PC-3 (cell line): ENCODE measurements around the gene UBAC2. TPM values are rescaled to one million over a fixed set of nuclear protein-coding genes. Genes with fewer than 3 reads are reported as not detected.

ENCODE experiments used
- ATAC-seq: fragments of 200-7000 bp; cut with Tn5 transposase; 2 replicates; pipeline ENCODE4 v1.9.1; 2020; ENCODE audit warnings: mild to moderate bottlenecking, moderate library complexity
- BruUV-seq: library from RNA; stranded (reverse); fragments of 400-500 nt; replicated peaks from 2 replicates; lab custom pipeline; 2021; lab: Mats Ljungman, UMichigan
- CTCF ChIA-PET: fragments of 300-600 bp; sonication (Branson Sonifier 250); formaldehyde crosslinking; loops from one replicate; lab custom pipeline; 2022; ENCODE audit warnings: antibody characterized with exemption; lab: Charles Lee
- POLR2A ChIA-PET: fragments of 300-600 bp; sonication (Branson Sonifier 250); formaldehyde crosslinking; loops from one replicate; lab custom pipeline; 2022; ENCODE audit warnings: antibody characterized with exemption; ENCODE audit not compliant: unreplicated experiment; lab: Charles Lee
- DNase-seq: peaks from one replicate; pipeline ENCODE4 v3.0.0-alpha.2; 2015
- H2AFZ ChIP-seq: fragments of 300-600 bp; sonication (generic); 2 replicates; pipeline ENCODE4 v1.6.0; 2016; ENCODE audit warnings: antibody characterized with exemption, low read length
- H3F3A ChIP-seq: fragments of 300-600 bp; sonication (generic); one replicate; pipeline ENCODE4 v1.6.0; 2017; ENCODE audit warnings: antibody characterized with exemption, low read length, control low read depth, mild to moderate bottlenecking; ENCODE audit not compliant: unreplicated experiment
- H3K27ac ChIP-seq: fragments of 300-600 bp; sonication (generic); 2 replicates; pipeline ENCODE4 v1.5.1; 2016; ENCODE audit warnings: mild to moderate bottlenecking, low read length
- H3K27me3 ChIP-seq: fragments of 300-600 bp; sonication (generic); 2 replicates; pipeline ENCODE4 v1.6.1; 2016; ENCODE audit warnings: low read length, mixed read lengths
- H3K36me3 ChIP-seq: fragments of 300-600 bp; sonication (generic); 2 replicates; pipeline ENCODE4 v1.6.1; 2016; ENCODE audit warnings: low read depth, mixed run types, low read length, mixed read lengths
- H3K4me1 ChIP-seq: fragments of 300-600 bp; sonication (generic); 2 replicates; pipeline ENCODE4 v1.5.1; 2016; ENCODE audit warnings: low read length; ENCODE audit not compliant: insufficient read depth
- H3K4me2 ChIP-seq: fragments of 300-600 bp; sonication (generic); 2 replicates; pipeline ENCODE4 v1.6.0; 2016; ENCODE audit warnings: low read length
- H3K4me3 ChIP-seq: fragments of 300-600 bp; sonication (generic); 2 replicates; pipeline ENCODE4 v1.5.1; 2016; ENCODE audit warnings: mild to moderate bottlenecking, low read length, mixed read lengths
- H3K79me2 ChIP-seq: fragments of 300-600 bp; sonication (generic); 2 replicates; pipeline ENCODE4 v1.6.1; 2017; ENCODE audit warnings: low read length, mixed read lengths
- H3K9ac ChIP-seq: fragments of 300-600 bp; sonication (generic); 2 replicates; pipeline ENCODE4 v1.6.0; 2016; ENCODE audit warnings: mild to moderate bottlenecking, low read length
- H3K9me2 ChIP-seq: fragments of 300-600 bp; sonication (generic); replicated peaks from 2 replicates; pipeline ENCODE4 v1.6.1; 2016; ENCODE audit warnings: mixed run types, low read length, mixed read lengths
- H3K9me3 ChIP-seq: fragments of 300-600 bp; sonication (generic); 2 replicates; pipeline ENCODE4 v1.6.1; 2016; ENCODE audit warnings: low read length, mixed read lengths
- H4K20me1 ChIP-seq: fragments of 300-600 bp; sonication (generic); 2 replicates; pipeline ENCODE4 v1.6.1; 2016; ENCODE audit warnings: low read length, mixed read lengths
- EZH2 ChIP-seq: fragments of 300-600 bp; sonication (generic); IDR thresholded peaks from one replicate; pipeline ENCODE4 v1.6.1; 2017; ENCODE audit warnings: antibody characterized with exemption, mild to moderate bottlenecking, low read length; ENCODE audit not compliant: unreplicated experiment
- EZH2phosphoT487 ChIP-seq: fragments of 300-600 bp; sonication (generic); IDR thresholded peaks from 2 replicates; pipeline ENCODE4 v1.6.1; 2018; ENCODE audit warnings: mild to moderate bottlenecking, antibody characterized with exemption, low read length, borderline replicate concordance
- intact Hi-C: fragments of 100-400 bp; cut with micrococcal nuclease; formaldehyde crosslinking; loops from 2 replicates; pipeline ENCODE4 v1.9.0; 2023
- total RNA-seq: library from RNA; depleted of rRNA; stranded (reverse); fragments of >200 nt; gene quantifications from 2 replicates; pipeline ENCODE4 v1.2.3, GENCODE V29; 2014
- TF ChIP-seq, protein P1 (sequence below): fragments of 300-600 bp; sonication (generic); conservative IDR thresholded peaks from 2 replicates; pipeline ENCODE4 v1.5.1; 2017; ENCODE audit warnings: antibody characterized with exemption, low read depth, mild to moderate bottlenecking, low read length

The UBAC2 gene
- total RNA-seq, 1 experiment from 2014 or later: 34.5 TPM

DNA sequence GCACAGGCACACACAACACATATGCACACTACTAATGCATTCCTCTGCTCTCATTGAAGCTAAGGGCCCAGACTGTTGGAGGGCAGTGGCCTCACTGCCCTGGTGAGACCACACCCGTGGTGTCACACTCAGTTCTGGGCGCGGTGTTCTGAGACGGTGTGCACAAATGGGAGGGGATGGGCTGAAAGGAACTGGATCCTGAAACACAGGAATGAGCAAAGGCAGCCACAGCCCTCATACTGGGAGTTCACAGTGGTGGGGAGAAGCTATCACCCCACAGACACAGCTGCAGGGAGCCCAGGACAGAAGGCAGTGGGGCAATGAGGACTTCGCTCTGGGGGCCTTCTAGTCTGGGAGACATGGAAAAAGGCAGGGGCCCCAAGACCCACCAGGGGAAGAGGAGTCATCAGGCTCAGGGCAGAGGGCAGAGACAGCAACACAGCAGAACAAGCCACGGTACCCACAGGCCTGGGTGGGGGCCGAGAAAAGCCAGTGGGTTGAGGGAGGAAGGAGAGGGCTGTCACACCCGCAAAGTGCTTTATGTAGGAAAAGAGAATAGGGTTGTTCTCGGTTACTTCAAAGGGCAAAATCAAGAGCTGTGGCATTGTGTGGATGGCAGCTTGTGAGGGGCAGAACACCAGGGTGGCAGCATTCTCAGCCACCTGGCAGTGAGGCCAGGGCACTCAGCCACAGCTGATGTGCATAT, 181.9 kb downstream of the UBAC2 start:
- Histone ChIP-seq H3K4me2 (no peak overlapping the region), H3K9ac (no peak overlapping the region), H3K4me3 (no peak overlapping the region), H3K9me3 (no peaks in the 10 kb centered on the region), H2AFZ (no peak overlapping the region), H3K9me2 (no peaks in the 10 kb centered on the region), H3F3A (no peaks in the 10 kb centered on the region), H3K4me1 (no peaks in the 10 kb centered on the region; the same call in 1 of the 2 replicates), H3K27ac (no peak overlapping the region), H3K36me3 (peaks cover 4% of the 10 kb centered on the region; the same call in 1 of the 2 replicates), H3K27me3 (no peaks in the 10 kb centered on the region), H4K20me1 (no peaks in the 10 kb centered on the region), H3K79me2 (no peaks in the 10 kb centered on the region)
- BruUV-seq: no TSS peak
- ChIA-PET POLR2A (no interaction called here), CTCF (no interaction called here)
- TF ChIP-seq EZH2: no peak
- no peak for TF ChIP-seq EZH2phosphoT487
- TF ChIP-seq, protein P1, sequence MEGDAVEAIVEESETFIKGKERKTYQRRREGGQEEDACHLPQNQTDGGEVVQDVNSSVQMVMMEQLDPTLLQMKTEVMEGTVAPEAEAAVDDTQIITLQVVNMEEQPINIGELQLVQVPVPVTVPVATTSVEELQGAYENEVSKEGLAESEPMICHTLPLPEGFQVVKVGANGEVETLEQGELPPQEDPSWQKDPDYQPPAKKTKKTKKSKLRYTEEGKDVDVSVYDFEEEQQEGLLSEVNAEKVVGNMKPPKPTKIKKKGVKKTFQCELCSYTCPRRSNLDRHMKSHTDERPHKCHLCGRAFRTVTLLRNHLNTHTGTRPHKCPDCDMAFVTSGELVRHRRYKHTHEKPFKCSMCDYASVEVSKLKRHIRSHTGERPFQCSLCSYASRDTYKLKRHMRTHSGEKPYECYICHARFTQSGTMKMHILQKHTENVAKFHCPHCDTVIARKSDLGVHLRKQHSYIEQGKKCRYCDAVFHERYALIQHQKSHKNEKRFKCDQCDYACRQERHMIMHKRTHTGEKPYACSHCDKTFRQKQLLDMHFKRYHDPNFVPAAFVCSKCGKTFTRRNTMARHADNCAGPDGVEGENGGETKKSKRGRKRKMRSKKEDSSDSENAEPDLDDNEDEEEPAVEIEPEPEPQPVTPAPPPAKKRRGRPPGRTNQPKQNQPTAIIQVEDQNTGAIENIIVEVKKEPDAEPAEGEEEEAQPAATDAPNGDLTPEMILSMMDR: no peak
- no peak for DNase-seq
- intact Hi-C loops: no loop called here
- peak; percentile 57 for ATAC-seq

DNA sequence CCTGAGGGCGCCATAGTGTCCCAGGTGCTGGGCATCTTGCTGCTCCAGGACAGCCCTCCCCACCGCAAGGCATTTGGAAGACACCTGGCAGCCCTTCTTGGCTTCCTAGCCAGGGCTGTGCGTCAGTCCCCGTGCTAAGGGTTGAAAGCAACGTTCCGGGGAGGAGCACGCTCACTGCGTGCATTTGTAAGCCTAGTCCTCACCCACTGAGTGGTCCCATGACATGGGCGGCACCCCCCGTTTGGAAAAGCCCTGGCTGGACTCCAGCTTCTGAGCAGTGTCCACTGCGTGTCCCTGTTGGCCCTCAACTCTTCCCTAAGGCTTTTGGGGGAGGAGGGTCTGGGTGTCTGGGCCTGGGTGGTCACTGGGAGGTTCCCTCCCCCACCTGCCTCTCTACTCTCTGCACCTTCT, 182.9 kb downstream of the UBAC2 start:
- H4K20me1 ChIP-seq: no peaks in the 10 kb centered on the region
- H3F3A ChIP-seq: no peaks in the 10 kb centered on the region
- H3K9ac ChIP-seq: no peak overlapping the region
- H3K36me3 ChIP-seq: peaks cover 4% of the 10 kb centered on the region; the same call in 1 of the 2 replicates
- ChIA-PET POLR2A (no interaction called here), CTCF (no interaction called here)
- no TSS peak for BruUV-seq
- no peaks in the 10 kb centered on the region for H3K27me3 ChIP-seq
- no peak overlapping the region for H3K4me3 ChIP-seq
- no peak overlapping the region for H3K27ac ChIP-seq
- no peaks in the 10 kb centered on the region for H3K79me2 ChIP-seq
- TF ChIP-seq, protein P1: no peak
- no peak for TF ChIP-seq EZH2phosphoT487
- TF ChIP-seq EZH2: no peak
- ATAC-seq: no peak
- H3K9me2 ChIP-seq: no peaks in the 10 kb centered on the region
- no peak overlapping the region for H2AFZ ChIP-seq
- H3K9me3 ChIP-seq: no peaks in the 10 kb centered on the region
- DNase-seq: no peak
- intact Hi-C loops: no loop called here
- H3K4me2 ChIP-seq: no peak overlapping the region
- H3K4me1 ChIP-seq: no peaks in the 10 kb centered on the region; the same call in 1 of the 2 replicates

DNA sequence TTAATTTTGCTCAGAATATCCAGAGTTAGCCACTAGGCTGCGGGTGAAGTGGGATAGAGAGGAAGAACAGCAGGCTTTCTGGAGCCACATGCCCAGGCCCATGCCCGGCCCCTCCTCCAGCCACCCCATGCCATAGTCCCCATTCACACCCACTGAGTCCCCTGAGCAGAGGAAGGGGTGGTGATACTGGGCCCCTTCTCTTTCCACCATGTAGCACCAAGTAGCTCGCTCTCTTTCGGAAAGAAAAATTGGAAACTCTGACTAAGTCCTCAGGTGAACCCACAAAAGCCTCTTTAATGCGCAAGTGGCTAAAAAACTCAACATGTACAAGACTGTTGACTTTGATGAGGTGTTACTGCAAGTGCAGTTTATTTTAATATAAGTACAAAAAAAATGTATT, 183.3 kb downstream of the UBAC2 start:
- Histone ChIP-seq H3K9me2 (no peaks in the 10 kb centered on the region), H3K9ac (no peak overlapping the region), H4K20me1 (no peaks in the 10 kb centered on the region), H3K4me3 (no peak overlapping the region), H3K9me3 (no peaks in the 10 kb centered on the region), H3K79me2 (no peaks in the 10 kb centered on the region), H2AFZ (no peak overlapping the region), H3K4me2 (no peak overlapping the region), H3F3A (no peaks in the 10 kb centered on the region), H3K27ac (no peak overlapping the region), H3K27me3 (no peaks in the 10 kb centered on the region), H3K4me1 (no peaks in the 10 kb centered on the region; the same call in 1 of the 2 replicates), H3K36me3 (peaks cover 4% of the 10 kb centered on the region; the same call in 1 of the 2 replicates)
- intact Hi-C loops: no loop called here
- TF ChIP-seq EZH2 (no peak), EZH2phosphoT487 (no peak)
- TF ChIP-seq, protein P1: no peak
- ATAC-seq: no peak
- POLR2A ChIA-PET: no interaction called here
- no peak for DNase-seq
- no TSS peak for BruUV-seq
- CTCF ChIA-PET: no interaction called here
